Anterior cingulate cortex (tissue), 58 donors: ENCODE measurements around the gene RAB44.

ENCODE experiments used
- DNase-seq, 58 donors: peaks; one replicate each; lab custom pipeline; 2025; lab: John Stamatoyannopoulos, UW

RAB44 gene

DNA sequence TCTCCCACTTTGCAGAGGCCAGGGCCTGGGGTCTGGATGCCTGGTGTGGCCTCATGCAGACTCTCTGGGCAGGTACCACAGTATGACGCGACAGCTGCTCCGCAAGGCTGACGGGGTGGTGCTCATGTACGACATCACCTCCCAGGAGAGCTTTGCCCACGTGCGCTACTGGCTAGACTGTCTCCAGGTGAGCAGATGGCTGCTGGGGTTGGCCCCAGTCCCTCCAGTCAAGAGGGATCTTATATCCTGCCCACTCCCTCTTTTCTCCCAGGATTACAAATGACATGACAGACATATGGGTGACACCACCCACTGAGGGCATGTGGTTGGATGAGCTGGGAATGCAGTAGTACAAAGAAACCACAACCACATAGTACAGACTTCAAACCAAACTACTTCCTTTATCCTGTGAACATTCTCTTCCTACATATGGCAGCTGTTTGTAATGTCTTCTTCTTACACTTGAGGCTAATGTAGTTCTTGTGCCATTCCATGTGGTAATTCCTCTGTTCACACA lies 29.9 kb downstream of the RAB44 start:
- DNase-seq, result no peak

DNA sequence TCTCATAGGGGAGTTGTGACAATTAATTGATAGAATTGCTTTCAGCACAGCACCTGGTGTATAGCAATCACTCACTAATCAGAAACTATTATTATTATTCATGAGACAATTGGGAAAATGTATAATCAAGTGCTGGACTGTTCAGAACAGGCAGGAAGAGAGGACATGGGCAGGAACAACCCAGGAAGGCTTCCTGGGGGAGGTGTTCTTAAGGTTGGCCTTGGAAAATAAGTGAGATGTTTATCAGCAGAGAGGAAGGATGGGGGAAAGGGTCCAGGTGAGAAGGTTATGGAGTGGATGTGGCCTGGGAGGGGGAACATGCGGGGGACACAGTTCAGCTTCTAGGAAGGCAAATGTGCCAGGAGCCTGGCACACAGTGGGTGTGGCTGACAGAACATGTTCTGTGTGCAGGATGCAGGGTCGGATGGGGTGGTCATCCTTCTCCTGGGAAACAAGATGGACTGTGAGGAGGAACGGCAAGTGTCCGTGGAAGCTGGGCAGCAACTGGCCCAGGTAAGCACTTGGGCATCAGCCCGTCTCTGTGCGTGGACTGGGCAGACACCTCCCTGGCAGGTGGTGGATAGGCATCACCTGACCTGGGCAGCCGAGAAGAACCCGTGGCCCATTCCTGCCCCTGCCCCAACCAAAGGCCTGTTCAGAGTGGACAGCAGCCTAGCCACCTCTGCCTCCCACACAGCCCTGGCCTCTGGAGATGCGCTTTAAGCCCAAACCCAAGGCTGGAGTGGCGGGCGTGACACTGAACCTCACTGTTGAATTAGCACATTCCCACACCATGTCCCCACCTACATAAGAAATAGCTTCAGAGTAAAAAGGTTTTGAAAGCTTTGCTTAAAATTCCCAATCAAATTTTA lies 30.9 kb downstream of the RAB44 start:
- DNase-seq, result no peak

DNA sequence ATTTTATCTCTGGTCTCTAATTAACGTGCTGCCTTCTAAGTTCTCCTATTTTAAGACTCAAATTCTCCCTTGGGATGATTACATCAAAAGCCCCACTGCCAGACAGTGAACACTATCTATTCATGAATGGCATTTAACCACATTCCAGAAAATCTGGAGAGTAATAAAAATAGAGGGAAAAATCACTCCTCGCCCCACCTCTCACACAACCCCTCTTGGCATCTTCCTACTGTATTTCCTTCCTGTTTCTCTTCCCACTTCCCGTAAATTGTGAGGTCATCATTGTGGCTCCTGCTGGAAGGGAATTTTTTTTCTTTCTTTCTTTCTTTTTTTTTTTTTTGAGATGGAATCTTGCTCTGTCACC lies 31.5 kb downstream of the RAB44 start:
- no peak for DNase-seq

DNA sequence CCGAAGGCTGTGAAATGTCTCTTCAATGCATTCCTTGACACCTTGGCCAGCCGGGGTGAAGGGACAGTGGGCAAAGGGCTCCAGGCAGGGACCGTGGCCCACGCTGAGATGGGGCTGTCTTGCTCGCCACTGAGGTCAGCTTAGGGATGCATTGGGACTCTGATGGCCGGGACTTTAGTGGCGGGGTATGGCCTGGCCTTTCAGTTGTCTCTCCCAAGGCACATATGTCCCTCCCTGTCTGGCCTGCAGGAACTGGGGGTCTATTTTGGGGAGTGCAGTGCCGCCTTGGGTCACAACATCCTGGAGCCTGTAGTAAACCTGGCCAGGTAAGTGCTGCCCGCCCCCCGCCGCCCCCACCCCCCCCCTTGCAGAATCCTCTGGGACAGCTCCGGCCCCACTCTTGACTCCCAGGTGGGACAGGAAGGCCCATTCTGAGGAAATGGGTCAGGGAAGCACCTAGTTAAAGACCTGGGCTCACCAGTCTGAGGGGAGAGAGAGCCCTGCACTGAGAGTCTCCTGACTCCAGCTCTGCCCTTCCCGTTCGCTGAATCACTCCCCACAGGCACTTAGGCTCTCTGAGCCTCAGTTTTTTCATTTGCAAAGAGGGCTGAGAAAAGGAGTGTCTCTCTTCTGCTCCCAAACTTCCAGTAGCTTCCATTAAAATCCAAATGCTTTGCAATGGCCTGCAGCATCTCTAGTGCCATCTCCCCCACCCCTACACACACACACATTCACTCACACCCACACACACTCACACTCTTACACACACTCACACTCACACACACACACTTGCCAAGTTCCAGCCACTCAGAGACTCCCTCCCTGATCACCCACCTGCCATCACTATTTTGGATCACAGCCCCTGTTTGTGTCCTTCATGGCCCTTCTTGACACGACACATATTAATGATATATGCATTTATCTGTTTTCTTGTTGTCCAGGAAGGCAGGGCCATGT lies 33.1 kb downstream of the RAB44 start:
- DNase-seq, result no peak

DNA sequence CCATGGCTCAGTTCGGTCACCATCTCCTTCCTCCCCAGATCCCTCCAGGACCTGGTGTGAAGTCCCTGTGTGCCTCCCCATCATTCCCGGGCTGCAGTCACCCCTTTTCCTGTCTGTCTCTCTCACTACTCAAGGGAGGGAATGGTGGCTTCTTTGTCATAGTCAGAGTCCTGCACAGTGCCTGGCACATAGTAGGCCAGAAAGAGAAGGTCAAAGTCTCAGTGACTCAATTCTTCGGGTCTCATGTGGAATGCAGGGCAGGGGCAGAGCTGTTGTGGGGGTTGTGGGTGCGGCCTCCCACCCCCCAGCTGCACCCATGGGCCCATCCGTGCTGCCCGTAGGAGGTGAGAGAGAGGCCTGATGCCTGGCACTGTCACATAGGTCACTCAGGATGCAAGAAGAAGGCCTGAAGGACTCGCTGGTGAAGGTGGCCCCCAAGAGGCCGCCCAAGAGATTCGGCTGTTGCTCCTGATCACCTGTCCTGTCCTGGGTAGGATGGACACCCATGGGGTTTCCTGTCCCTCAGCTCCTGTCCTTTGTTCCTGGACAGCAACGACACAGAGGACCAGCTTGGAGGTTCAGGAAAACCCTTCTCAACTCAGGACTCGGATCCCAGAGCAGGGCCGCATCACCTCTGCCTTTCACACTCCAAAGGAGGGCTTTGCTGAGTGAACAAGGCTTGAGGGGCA lies 34.1 kb downstream of the RAB44 start:
- no peak for DNase-seq

DNA sequence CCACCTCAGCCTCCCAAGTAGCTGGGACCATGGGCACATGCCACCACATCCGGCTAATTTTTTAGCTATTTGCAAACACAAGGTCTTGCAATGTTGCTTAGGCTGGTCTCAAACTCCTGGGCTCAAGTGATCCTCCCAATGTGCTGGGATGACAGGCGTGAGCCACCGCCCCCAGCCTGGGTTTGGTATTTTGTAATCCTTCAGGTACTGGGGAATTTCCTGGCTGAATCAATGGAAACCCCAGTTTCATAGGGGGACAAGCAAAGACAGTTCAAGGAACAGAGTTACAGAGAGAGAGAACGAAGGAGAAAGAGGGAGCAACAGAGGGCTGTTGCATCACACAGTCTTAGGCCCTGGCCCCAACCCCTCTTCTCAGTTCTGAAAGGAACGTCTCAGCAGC lies 35.7 kb downstream of the RAB44 start:
- no peak for DNase-seq

DNA sequence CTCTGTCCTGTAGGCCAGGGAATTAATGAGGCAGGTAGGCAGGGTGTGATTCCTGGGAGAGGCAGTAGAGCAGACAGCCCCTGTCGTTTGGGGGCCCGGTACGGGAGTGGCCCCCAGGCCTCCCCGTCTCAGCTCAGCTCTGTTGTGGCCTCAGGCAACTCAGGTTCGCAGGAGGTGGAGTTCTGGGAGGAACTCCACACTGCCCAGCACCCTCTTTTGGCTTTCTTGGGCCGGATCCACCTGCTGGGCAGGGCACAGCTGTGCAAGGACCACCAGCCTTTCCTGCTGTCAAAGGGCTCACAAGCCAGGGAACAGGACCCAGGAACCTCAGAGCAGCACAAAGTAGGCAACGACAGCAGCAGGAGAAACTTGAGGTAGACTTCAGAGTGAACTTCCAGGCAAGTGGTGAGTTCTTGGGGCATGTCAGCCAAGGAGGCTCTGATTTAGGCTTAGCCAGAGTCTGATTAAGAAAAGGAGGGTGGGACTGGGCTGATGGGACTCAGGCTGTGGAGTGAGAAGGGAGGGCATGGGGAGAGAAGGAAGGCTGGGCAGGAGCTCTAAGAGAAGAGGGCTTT lies 36.9 kb downstream of the RAB44 start:
- no peak for DNase-seq

DNA sequence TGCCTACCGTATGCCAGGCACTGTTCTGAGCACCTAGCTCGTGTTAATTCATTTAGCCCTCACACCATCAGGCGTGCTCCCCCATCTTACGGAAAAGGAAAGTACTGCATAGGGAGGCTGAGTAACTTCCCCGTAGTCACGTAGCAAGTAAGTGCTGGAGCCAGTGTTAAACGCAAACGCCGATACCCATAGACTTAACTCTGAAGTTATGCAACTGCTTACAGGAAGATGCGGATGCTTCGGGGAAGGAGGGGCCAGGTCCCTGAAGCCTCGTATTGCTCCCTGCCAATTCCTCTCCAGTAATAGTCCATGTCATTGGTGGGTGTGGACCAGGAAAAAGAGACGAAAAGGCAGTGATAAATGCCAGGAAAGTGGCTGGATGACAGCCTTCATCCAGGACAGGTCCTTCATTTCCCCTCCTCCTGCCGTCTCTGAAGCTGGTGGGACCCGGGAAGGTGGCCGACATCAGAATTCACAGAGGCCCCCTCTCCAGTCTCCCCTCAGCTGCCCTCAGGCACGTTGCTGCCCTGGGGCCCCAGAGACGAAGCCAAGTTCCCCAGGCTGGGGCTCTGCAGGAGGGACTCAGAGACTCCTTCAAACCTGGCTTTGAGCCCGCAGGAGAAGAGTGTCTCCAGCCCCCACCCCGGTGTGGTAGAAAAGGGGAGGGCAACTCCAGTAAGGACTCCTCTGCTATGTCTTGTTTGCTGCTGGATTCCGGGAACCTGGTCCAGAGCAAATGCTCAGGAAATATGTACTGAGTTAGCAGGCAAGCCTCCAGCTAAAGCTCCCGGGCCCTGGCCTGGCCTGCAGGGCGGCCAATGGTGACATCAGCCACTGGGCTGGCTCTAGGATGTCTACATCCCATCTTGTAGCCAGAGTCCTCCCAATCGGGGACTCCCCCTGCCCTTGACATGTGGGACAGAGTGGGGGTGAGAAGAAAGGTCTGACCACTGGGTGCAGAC lies 37.8 kb downstream of the RAB44 start:
- peak in 15 of 58 donors; percentile 3 to 57 (median 16) for DNase-seq

DNA sequence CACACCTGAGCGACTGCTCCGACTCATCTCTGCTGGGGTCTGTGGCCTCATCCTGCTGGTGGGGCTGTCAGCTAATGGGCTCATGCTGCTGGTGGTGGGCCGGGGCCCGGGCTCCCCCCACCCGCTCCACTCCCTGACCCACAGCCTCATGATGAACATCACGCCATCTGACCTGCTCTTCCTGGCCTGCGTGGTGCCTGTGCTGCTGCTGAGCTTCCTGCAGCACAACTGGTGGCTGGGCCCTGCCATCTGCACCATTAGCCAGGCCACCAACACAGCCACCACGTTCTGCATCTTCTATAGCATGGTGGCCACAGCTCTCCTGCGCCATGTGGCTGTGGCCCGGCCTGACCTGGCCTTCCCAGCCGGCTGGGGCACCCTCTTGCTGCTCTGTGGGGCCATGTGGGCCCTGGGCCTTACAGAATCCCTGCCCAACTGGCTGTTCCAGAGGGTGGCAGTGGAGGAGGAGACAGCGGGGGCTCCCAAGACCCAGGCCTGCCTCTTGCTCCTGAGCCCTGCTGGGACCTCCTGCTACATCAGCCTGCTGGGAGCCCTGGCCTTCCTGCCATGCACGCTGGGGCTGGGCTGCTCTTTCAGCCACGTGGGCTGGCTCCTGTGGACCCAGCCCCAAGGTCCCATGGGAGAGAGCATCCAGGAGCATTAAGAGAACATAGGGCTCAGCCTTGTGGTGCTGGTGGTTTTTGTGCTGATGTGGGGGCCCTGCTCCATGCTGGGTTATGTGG lies 39.6 kb downstream of the RAB44 start:
- DNase-seq, result no peak

DNA sequence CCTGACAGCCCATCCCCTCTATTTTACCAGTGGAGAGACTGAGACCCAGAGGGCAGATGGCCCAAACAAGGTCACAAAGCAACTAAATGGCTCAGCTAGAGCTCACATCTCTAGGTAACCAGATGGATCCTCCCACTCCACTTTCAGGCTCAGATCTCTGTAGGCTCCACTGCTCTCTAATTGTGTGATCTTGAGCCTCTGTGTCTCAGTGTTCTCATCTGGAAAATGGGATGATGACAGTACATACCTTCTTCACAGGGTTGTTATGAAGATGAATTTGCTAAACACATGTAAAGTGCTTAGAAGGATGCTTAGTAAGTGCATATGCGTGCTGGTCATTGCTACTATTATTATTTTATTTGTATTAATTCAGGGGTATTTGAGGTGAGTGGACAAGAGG lies 40.5 kb downstream of the RAB44 start:
- no peak for DNase-seq

DNA sequence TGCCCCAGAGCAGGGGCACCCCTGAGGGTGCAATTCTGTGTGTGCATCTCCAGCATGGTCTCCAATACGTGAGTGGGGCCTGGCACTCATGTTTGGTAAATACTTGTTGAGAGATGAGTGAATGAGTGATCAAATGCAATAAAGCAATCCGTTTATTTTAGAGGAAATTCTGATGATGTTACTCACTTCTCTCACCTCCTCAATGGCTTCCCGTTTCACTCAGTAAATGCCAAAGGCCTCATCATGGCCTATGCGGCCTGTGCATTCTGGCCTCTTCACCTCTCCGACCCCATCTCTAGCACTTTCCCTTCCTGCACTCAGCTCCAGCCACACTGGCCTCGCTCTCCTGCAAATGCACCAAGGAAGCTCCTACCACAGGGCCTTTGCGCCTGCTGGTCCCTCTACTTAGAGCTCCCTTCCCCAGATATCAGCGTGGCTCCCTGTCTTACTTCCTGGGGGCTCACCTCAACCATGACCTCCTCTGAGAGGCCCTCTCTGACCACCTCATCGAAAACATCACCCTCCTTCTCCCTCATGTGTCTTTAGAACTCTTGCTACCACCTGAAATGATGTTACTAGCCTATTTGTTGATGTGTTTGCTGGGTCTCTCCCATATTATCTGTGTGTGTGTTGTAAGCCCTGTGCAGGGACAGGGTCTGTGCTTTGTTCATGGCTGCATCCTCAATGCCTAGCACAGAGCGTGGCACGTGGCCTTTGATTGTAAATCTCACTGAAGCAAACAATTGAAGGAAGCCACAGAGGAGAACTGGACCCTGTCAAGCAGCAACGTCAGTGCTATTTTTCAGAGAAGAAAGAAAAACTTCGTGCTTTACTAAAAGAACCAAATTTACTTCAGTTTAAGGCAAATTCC lies 42.6 kb downstream of the RAB44 start:
- no peak for DNase-seq

DNA sequence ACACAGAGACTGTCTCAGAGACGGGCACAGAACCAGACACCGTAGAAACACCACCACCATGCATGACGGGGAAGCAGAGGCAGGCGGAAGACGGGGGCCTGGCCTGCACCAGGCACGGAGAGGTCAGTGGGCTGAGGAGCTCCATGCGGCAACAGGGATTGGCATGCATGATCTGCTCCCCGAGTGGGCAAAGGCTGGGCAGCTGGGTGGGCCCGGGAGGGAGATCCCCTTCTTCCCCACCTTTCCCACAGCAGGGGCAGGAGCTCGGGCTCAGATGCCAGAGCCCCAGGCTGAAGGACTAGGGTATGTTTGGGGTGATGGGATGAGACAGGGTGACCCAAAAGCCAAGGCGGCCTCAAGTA lies 43.2 kb downstream of the RAB44 start:
- no peak for DNase-seq

DNA sequence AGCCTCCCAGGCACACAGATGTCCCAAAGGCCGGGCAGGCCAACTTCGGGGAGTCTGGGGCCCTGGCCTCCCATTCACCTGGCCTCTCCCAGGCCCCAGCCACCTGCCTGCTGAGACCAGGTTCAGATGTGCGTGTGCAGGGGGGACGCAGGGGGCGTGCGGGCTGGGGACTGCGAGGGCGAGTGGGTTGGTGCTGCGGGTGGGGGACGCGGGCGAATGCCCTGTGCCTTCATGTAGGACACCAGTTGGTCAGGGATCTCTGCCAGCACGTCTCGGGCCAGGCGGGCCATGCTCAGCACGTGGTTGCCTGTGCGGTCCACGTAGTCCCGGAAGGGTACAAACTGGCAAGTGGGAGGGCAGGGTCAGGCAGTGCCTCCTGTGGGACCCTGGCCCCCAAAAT lies 44.5 kb downstream of the RAB44 start:
- no peak for DNase-seq

DNA sequence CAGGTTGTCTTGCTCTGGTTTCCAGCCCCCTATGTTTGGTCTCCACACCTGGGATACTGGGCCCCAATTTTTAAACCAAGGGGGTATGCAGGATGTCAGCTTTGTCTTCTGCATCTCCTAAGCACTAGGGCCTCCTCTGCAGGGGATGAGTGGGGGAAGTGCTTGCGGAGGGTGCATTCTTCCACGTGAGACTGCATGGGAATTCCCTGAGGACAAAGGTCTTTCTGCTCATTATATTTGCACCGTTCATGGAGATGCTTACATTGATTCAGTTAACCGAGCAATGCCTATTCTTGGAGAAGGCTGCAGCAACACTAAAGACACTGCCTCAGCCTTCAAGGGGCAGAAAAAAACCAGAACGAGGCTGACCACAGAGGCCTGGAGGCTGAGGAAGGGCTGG lies 45.4 kb downstream of the RAB44 start:
- no peak for DNase-seq

DNA sequence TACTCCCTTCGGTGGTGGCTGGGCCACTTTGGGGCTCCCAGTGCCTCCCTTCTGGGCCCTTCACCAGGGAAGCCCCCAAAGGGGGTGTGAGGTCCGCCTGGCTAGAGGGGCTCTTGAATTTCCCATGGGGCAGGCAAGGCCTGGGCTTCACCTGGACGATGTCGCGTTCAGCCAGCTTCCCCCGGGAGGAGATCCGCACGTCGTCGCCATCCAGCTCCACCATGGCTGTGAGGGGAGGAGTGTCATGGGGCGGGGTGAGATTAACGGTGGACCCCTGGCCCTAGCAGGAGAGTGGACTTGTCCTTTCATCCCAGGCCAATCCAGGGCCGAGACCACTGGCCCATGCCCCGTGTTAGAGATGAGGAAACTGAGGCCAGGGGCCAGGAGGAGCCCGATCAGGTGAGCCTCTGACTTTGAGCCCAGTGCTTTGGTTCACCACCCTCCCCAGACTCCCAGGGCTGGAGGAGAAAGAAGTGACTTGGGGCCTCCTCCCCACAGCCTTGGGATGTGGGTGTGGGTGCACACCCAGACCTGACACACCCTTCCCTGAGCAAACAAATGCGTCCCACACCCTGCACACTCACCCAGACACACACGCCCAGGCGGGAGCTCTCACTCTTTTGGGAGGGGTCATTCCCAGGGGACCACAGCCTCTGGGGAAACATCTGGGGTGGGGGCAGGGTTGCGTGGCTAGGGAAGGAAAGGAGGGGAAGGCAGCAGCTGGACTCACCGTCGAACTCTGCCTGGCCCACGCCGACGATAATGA lies 46.1 kb downstream of the RAB44 start:
- DNase-seq, result no peak

DNA sequence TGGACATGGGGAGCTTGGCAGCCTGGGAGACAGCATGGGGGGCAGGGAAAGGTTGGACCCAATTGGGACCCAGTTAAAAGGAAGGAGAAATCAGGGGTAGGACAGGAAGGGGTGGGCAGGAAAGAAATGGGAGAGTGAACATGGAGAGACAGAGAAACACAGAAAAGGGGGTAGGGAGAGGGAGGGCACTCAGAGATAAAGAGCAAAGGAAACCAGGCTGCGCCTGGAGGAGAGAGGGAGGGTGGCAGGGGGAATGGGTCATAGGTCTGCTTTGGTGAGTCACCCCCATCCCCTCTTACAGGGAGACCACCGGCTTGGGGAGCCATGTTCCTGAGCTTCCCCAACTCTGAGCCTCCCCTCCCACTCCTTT lies 46.7 kb downstream of the RAB44 start:
- DNase-seq, result no peak

DNA sequence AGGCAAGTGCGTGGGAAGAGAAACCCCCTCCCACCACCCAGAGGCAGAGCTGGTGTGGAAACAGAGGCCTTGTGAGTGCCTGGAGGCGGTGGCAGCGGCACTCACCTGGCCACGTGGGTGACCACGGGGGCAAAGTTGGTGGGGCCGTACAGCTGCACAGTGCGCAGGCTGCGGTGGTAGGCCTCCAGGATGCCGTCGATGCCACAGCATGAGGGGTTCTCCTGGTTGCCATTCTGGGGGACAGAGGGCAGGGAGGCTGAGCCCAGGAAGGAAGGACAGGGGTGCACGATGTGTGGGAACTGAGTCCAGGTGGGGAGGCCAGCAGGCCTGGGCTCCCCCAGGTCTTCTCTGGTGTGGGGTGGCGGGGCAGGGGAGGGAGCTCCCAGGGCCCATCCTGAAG lies 47.7 kb downstream of the RAB44 start:
- no peak for DNase-seq
